ENCODE measurements around the gene LRP1B. TPM values are rescaled to one million over a fixed set of nuclear protein-coding genes. Genes with fewer than 3 reads are reported as not detected.

LRP1B gene
- total RNA-seq, 1 experiment from 2014 or later, result 0.52 TPM

DNA sequence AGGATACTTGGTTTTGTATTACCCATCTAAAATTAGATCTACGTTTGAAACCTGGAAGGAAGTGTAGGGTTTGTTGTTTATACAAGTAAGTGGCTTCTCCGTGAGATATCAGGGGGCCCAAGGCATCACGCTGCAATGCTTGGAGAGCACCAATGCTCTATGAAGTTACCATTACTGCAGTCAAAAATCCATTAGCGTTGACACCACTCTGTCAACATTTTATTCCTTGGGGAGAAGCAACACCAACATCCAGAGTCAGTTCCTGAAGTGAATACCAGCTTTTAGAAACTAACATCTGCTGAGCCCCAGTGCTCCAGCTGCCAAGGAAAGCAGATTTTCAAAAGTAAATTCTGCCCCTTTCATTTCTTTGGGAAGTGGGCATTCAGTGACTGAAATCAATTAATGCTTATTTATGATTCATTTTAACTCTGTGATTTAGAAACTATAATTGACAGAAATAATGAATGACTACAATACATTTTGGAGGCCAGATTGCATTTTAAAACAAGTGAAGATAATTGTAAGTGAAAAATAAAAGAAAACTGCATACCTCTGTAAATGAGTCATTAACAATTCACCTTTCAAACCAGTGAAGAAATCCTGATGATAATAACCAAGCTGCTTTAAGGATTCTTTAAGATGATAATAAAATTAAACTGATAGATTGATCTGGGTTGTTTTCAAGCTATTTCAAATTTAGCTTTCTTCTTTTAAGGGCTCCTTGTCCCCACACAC is 30.5 kb downstream of the LRP1B start:
- DNase-seq (ENCODE audit: low spot score), result no peak
- TF ChIP-seq, protein P1, sequence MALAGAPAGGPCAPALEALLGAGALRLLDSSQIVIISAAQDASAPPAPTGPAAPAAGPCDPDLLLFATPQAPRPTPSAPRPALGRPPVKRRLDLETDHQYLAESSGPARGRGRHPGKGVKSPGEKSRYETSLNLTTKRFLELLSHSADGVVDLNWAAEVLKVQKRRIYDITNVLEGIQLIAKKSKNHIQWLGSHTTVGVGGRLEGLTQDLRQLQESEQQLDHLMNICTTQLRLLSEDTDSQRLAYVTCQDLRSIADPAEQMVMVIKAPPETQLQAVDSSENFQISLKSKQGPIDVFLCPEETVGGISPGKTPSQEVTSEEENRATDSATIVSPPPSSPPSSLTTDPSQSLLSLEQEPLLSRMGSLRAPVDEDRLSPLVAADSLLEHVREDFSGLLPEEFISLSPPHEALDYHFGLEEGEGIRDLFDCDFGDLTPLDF (CRISPR knock-in tag; IDR thresholded peaks at IDR 0.05), result no peak
- TF ChIP-seq NFE2L1 (CRISPR knock-in tag; IDR thresholded peaks at IDR 0.05) (no peak), SOX15 (CRISPR knock-in tag; IDR thresholded peaks at IDR 0.05) (no peak), ZNF138 (CRISPR knock-in tag; conservative IDR thresholded peaks at IDR 0.05) (no peak)
- H3K9me3 Mint-ChIP-seq, result no peaks in the 10 kb centered on the region
- ChIA-PET CTCF (no interaction called here), POLR2A (no interaction called here)
- H3K27me3 Mint-ChIP-seq (ENCODE audit: low read depth), result no peaks in the 10 kb centered on the region
- ATAC-seq, result no peak
- H3K4me3 Mint-ChIP-seq, result no peak overlapping the region
- H3K4me1 Mint-ChIP-seq, result peaks cover 13% of the 10 kb centered on the region
- peak overlapping the region; percentile 57 for H3K27ac Mint-ChIP-seq
- no peaks in the 10 kb centered on the region for H3K36me3 Mint-ChIP-seq

DNA sequence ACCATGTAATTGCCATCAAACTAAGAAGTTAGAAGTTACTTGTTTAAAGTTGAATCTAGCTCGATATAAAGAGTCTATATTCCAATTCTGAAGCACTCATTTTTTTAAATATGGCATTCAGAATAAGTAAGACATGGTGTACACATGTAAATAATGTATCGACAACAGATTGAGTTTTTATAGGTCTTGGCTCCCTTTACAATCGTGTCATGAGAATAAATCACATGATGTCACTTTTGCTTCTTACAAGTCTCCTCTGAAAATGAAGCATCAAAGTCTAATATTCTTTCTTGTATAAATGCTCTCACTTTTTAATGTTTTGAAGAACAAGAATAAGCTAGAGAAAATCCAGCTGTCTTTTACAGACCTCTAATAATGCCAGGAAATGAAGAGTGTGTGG is 33.1 kb downstream of the LRP1B start:
- no peak overlapping the region for H3K4me3 Mint-ChIP-seq
- peaks cover 13% of the 10 kb centered on the region for H3K4me1 Mint-ChIP-seq
- ChIA-PET CTCF (no interaction called here), POLR2A (no interaction called here)
- TF ChIP-seq NFE2L1 (CRISPR knock-in tag; IDR thresholded peaks at IDR 0.05), result no peak
- TF ChIP-seq, protein P2, sequence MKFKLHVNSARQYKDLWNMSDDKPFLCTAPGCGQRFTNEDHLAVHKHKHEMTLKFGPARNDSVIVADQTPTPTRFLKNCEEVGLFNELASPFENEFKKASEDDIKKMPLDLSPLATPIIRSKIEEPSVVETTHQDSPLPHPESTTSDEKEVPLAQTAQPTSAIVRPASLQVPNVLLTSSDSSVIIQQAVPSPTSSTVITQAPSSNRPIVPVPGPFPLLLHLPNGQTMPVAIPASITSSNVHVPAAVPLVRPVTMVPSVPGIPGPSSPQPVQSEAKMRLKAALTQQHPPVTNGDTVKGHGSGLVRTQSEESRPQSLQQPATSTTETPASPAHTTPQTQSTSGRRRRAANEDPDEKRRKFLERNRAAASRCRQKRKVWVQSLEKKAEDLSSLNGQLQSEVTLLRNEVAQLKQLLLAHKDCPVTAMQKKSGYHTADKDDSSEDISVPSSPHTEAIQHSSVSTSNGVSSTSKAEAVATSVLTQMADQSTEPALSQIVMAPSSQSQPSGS (CRISPR knock-in tag; IDR thresholded peaks at IDR 0.05; ENCODE audit: borderline replicate concordance, low read depth), result no peak
- TF ChIP-seq SP1 (CRISPR knock-in tag; conservative IDR thresholded peaks at IDR 0.05), result no peak
- TF ChIP-seq KAT7 (CRISPR knock-in tag; IDR thresholded peaks at IDR 0.05; ENCODE audit: borderline replicate concordance), result no peak
- no peak for TF ChIP-seq OVOL2 (CRISPR knock-in tag; IDR thresholded peaks at IDR 0.05; ENCODE audit: borderline replicate concordance)
- no peak for TF ChIP-seq PRRX2 (CRISPR knock-in tag; IDR thresholded peaks at IDR 0.05)
- TF ChIP-seq ESRRA (CRISPR knock-in tag; IDR thresholded peaks at IDR 0.05; ENCODE audit: borderline replicate concordance), result no peak
- TF ChIP-seq, protein P3, sequence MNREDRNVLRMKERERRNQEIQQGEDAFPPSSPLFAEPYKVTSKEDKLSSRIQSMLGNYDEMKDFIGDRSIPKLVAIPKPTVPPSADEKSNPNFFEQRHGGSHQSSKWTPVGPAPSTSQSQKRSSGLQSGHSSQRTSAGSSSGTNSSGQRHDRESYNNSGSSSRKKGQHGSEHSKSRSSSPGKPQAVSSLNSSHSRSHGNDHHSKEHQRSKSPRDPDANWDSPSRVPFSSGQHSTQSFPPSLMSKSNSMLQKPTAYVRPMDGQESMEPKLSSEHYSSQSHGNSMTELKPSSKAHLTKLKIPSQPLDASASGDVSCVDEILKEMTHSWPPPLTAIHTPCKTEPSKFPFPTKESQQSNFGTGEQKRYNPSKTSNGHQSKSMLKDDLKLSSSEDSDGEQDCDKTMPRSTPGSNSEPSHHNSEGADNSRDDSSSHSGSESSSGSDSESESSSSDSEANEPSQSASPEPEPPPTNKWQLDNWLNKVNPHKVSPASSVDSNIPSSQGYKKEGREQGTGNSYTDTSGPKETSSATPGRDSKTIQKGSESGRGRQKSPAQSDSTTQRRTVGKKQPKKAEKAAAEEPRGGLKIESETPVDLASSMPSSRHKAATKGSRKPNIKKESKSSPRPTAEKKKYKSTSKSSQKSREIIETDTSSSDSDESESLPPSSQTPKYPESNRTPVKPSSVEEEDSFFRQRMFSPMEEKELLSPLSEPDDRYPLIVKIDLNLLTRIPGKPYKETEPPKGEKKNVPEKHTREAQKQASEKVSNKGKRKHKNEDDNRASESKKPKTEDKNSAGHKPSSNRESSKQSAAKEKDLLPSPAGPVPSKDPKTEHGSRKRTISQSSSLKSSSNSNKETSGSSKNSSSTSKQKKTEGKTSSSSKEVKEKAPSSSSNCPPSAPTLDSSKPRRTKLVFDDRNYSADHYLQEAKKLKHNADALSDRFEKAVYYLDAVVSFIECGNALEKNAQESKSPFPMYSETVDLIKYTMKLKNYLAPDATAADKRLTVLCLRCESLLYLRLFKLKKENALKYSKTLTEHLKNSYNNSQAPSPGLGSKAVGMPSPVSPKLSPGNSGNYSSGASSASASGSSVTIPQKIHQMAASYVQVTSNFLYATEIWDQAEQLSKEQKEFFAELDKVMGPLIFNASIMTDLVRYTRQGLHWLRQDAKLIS (CRISPR knock-in tag; IDR thresholded peaks at IDR 0.05; ENCODE audit: borderline replicate concordance), result no peak
- no peak for TF ChIP-seq NFYB (CRISPR knock-in tag; conservative IDR thresholded peaks at IDR 0.05; ENCODE audit: low read depth)
- TF ChIP-seq, protein P4, sequence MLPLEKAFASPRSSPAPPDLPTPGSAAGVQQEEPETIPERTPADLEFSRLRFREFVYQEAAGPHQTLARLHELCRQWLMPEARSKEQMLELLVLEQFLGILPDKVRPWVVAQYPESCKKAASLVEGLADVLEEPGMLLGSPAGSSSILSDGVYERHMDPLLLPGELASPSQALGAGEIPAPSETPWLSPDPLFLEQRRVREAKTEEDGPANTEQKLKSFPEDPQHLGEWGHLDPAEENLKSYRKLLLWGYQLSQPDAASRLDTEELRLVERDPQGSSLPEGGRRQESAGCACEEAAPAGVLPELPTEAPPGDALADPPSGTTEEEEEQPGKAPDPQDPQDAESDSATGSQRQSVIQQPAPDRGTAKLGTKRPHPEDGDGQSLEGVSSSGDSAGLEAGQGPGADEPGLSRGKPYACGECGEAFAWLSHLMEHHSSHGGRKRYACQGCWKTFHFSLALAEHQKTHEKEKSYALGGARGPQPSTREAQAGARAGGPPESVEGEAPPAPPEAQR (CRISPR knock-in tag; IDR thresholded peaks at IDR 0.05), result no peak
- no peak for TF ChIP-seq TEAD1 (CRISPR knock-in tag; IDR thresholded peaks at IDR 0.05)
- TF ChIP-seq, protein P5, sequence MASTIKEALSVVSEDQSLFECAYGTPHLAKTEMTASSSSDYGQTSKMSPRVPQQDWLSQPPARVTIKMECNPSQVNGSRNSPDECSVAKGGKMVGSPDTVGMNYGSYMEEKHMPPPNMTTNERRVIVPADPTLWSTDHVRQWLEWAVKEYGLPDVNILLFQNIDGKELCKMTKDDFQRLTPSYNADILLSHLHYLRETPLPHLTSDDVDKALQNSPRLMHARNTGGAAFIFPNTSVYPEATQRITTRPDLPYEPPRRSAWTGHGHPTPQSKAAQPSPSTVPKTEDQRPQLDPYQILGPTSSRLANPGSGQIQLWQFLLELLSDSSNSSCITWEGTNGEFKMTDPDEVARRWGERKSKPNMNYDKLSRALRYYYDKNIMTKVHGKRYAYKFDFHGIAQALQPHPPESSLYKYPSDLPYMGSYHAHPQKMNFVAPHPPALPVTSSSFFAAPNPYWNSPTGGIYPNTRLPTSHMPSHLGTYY (CRISPR knock-in tag; IDR thresholded peaks at IDR 0.05), result no peak
- TF ChIP-seq ZNF121 (CRISPR knock-in tag; IDR thresholded peaks at IDR 0.05), result no peak
- no peak for TF ChIP-seq SMAD4 (CRISPR knock-in tag; IDR thresholded peaks at IDR 0.05)
- no peak for TF ChIP-seq ZNF263 (CRISPR knock-in tag; IDR thresholded peaks at IDR 0.05; ENCODE audit: low read depth)
- no peak for TF ChIP-seq CREM (CRISPR knock-in tag; IDR thresholded peaks at IDR 0.05)
- no peak for TF ChIP-seq JUN (CRISPR knock-in tag; IDR thresholded peaks at IDR 0.05)
- no peak for TF ChIP-seq ZNF232 (CRISPR knock-in tag; IDR thresholded peaks at IDR 0.05)
- no peak for TF ChIP-seq IRF2 (CRISPR knock-in tag; IDR thresholded peaks at IDR 0.05; ENCODE audit: borderline replicate concordance, low read depth)
- DNase-seq (ENCODE audit: low spot score), result no peak
- H3K27ac Mint-ChIP-seq, result no peak overlapping the region
- no peaks in the 10 kb centered on the region for H3K36me3 Mint-ChIP-seq
- H3K9me3 Mint-ChIP-seq, result no peaks in the 10 kb centered on the region
- H3K27me3 Mint-ChIP-seq (ENCODE audit: low read depth), result no peaks in the 10 kb centered on the region
- ATAC-seq, result no peak

Data from WTC11 (cell line).